ENCODE results near the gene PPM1H. TPM values are rescaled to one million over a fixed set of nuclear protein-coding genes. Genes with fewer than 3 reads are reported as not detected.
"Not testable (repeated sequence)": the region's sequence is repeated elsewhere in the genome, so short reads cannot be mapped to it uniquely, and the experiment has no call there.

PPM1H gene
- total RNA-seq, 1 donor from 2014 or later = 6.3 TPM

DNA sequence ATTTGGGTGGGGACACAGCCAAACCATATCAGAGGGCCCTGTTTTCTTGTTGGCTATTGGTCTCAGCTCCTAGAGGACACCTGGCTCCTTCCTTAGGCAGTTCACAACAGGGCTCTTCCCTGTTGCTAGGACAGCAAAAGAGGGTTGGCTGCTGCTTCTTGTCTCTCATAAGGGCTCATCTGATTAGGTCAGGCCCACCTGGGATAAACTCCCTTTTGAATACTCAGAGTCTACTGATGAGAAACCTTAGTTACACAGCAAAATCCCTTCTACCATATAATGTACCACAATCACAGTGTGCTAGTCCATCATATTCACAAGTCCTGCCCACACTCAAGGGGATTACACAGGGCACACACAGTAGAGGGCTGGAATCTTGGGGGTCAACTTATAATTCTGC, 49.7 kb downstream of the PPM1H start:
- no peak for DNase-seq
- Mint-ChIP-seq H3K36me3 (ENCODE audit: unreplicated experiment) (no peaks in the 10 kb centered on the region), H3K9me3 (ENCODE audit: unreplicated experiment) (peaks cover 4% of the 10 kb centered on the region)

DNA sequence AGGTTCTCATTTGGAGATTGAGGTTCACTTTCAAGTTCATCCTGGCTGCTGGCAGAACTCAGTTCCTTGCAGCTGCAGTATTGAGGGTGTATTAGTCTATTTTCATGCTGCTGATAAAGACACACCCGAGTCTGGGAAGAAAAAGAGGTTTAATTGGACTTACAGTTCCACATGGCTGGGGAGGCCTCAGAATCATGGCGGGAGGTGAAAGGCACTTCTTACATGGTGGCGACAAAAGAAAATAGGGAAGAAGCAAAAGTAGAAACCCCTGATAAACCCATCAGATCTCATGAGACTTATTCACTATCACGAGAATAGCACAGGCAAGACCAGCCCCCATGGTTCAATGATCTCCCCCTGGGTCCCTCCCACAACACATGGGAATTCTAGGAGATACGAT, 50.1 kb downstream of the PPM1H start:
- not testable (repeated sequence) for H3K27ac Mint-ChIP-seq (ENCODE audit: unreplicated experiment); H3K27me3 Mint-ChIP-seq (ENCODE audit: unreplicated experiment); H3K9me3 Mint-ChIP-seq (ENCODE audit: unreplicated experiment); H3K4me1 Mint-ChIP-seq (ENCODE audit: low read depth, unreplicated experiment); DNase-seq; H3K4me3 Mint-ChIP-seq (ENCODE audit: unreplicated experiment); H3K36me3 Mint-ChIP-seq (ENCODE audit: unreplicated experiment)

More for the DNA sequence above, 49.7 kb downstream of the PPM1H start:
- TF ChIP-seq, protein P1, sequence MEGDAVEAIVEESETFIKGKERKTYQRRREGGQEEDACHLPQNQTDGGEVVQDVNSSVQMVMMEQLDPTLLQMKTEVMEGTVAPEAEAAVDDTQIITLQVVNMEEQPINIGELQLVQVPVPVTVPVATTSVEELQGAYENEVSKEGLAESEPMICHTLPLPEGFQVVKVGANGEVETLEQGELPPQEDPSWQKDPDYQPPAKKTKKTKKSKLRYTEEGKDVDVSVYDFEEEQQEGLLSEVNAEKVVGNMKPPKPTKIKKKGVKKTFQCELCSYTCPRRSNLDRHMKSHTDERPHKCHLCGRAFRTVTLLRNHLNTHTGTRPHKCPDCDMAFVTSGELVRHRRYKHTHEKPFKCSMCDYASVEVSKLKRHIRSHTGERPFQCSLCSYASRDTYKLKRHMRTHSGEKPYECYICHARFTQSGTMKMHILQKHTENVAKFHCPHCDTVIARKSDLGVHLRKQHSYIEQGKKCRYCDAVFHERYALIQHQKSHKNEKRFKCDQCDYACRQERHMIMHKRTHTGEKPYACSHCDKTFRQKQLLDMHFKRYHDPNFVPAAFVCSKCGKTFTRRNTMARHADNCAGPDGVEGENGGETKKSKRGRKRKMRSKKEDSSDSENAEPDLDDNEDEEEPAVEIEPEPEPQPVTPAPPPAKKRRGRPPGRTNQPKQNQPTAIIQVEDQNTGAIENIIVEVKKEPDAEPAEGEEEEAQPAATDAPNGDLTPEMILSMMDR (IDR thresholded peaks at IDR 0.05; ENCODE audit: partially characterized antibody, unreplicated experiment) = no peak
- Mint-ChIP-seq H3K27me3 (ENCODE audit: unreplicated experiment) (no peaks in the 10 kb centered on the region), H3K4me1 (ENCODE audit: low read depth, unreplicated experiment) (no peaks in the 10 kb centered on the region), H3K4me3 (ENCODE audit: unreplicated experiment) (no peak overlapping the region), H3K27ac (ENCODE audit: unreplicated experiment) (no peak overlapping the region)

DNA sequence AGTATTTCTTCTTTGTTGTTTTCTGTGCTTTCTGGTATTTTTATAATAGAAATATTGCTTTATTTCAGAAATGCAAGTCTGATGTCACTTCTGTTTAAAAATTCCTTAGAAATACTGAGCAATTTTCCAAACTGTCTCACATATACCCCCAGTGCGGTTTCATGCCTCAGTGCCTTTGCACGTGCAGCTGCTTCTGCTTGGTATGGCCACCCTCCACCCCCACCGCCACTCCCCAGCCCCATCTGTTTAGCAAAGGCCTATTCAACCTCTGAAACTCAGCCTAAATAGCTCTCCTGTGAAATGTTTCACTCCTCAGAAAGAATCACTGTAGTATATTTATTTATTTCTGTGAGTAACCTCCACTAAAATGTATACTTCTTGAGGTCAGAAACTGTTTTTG, 52.3 kb downstream of the PPM1H start:
- no peak overlapping the region for H3K27ac Mint-ChIP-seq (ENCODE audit: unreplicated experiment)
- no peak for DNase-seq
- H3K36me3 Mint-ChIP-seq (ENCODE audit: unreplicated experiment) = no peaks in the 10 kb centered on the region
- H3K4me1 Mint-ChIP-seq (ENCODE audit: low read depth, unreplicated experiment) = no peaks in the 10 kb centered on the region
- no peak overlapping the region for H3K4me3 Mint-ChIP-seq (ENCODE audit: unreplicated experiment)
- TF ChIP-seq, protein P1 (IDR thresholded peaks at IDR 0.05; ENCODE audit: partially characterized antibody, unreplicated experiment) = no peak
- peaks cover 4% of the 10 kb centered on the region for H3K9me3 Mint-ChIP-seq (ENCODE audit: unreplicated experiment)
- no peaks in the 10 kb centered on the region for H3K27me3 Mint-ChIP-seq (ENCODE audit: unreplicated experiment)

GRCh38 chr12:62882140-62882539, 52.8 kb downstream of the PPM1H start:
- H3K4me3 Mint-ChIP-seq (ENCODE audit: unreplicated experiment) = no peak overlapping the region
- TF ChIP-seq, protein P1 (IDR thresholded peaks at IDR 0.05; ENCODE audit: partially characterized antibody, unreplicated experiment) = no peak
- H3K27me3 Mint-ChIP-seq (ENCODE audit: unreplicated experiment) = no peaks in the 10 kb centered on the region
- H3K36me3 Mint-ChIP-seq (ENCODE audit: unreplicated experiment) = no peaks in the 10 kb centered on the region
- H3K27ac Mint-ChIP-seq (ENCODE audit: unreplicated experiment) = no peak overlapping the region
- DNase-seq = no peak
- no peaks in the 10 kb centered on the region for H3K4me1 Mint-ChIP-seq (ENCODE audit: low read depth, unreplicated experiment)
- peaks cover 4% of the 10 kb centered on the region for H3K9me3 Mint-ChIP-seq (ENCODE audit: unreplicated experiment)

GRCh38 chr12:62879691-62880090, 55.3 kb downstream of the PPM1H start:
- Mint-ChIP-seq H3K9me3 (ENCODE audit: unreplicated experiment) (peaks cover 4% of the 10 kb centered on the region), H3K36me3 (ENCODE audit: unreplicated experiment) (no peaks in the 10 kb centered on the region), H3K4me1 (ENCODE audit: low read depth, unreplicated experiment) (no peaks in the 10 kb centered on the region), H3K27ac (ENCODE audit: unreplicated experiment) (no peak overlapping the region), H3K27me3 (ENCODE audit: unreplicated experiment) (no peaks in the 10 kb centered on the region), H3K4me3 (ENCODE audit: unreplicated experiment) (no peak overlapping the region)
- TF ChIP-seq, protein P1 (IDR thresholded peaks at IDR 0.05; ENCODE audit: partially characterized antibody, unreplicated experiment) = no peak
- DNase-seq = no peak

- not testable (repeated sequence) for H3K4me1 Mint-ChIP-seq (ENCODE audit: low read depth, unreplicated experiment); H3K27me3 Mint-ChIP-seq (ENCODE audit: unreplicated experiment); H3K9me3 Mint-ChIP-seq (ENCODE audit: unreplicated experiment); H3K36me3 Mint-ChIP-seq (ENCODE audit: unreplicated experiment); H3K4me3 Mint-ChIP-seq (ENCODE audit: unreplicated experiment); H3K27ac Mint-ChIP-seq (ENCODE audit: unreplicated experiment); DNase-seq
Observed at GRCh38 chr12:62879228-62879627, 55.7 kb downstream of the PPM1H start.
